Upper lobe of left lung (tissue), 6 donors: ENCODE data around the gene CHRM4. TPM values are rescaled to one million over a fixed set of nuclear protein-coding genes. Genes with fewer than 3 reads are reported as not detected.

ENCODE experiments used
- ATAC-seq, 2 donors: fragments of 200-7000 bp; cut with Tn5 transposase; one replicate each; pipeline ENCODE4 v1.9.1; 2022; ENCODE audit warnings: mild to moderate bottlenecking in 2 of 2, moderate library complexity in 2 of 2; ENCODE audit not compliant: low FRiP score in 2 of 2
- DNase-seq, 2 donors: peaks; one replicate each; pipeline ENCODE4 v3.0.0-alpha.2; 2019 to 2020
- H3K27ac ChIP-seq, 4 donors: fragments of 200-600 bp; sonication (generic); one replicate each; pipeline ENCODE4 v1.5.1; 2016 to 2019
- H3K27me3 ChIP-seq, 4 donors: fragments of 200-600 bp; sonication (generic); one replicate each; pipeline ENCODE4 v1.5.1; 2017 to 2019
- H3K36me3 ChIP-seq, 4 donors: fragments of 200-600 bp; sonication (generic); one replicate each; pipeline ENCODE4 v1.5.1; 2016 to 2019
- H3K4me1 ChIP-seq, 4 donors: fragments of 200-600 bp; sonication (generic); one replicate each; pipeline ENCODE4 v1.5.1; 2018 to 2019
- H3K4me3 ChIP-seq, 4 donors: fragments of 200-600 bp; sonication (generic); one replicate each; pipeline ENCODE4 v1.5.1; 2017 to 2019; ENCODE audit warnings: mild to moderate bottlenecking in 2 of 4, moderate library complexity in 1 of 4
- H3K9me3 ChIP-seq, 4 donors: fragments of 200-600 bp; sonication (generic); one replicate each; pipeline ENCODE4 v1.5.1; 2018 to 2019
- CTCF ChIP-seq, 6 experiments: fragments of 450-650 bp in 4 of 6; fragments of 200-600 bp in 2 of 6; sonication (generic) in 2 of 6; IDR thresholded peaks; one replicate each; pipeline ENCODE4 v1.5.1; 2016 to 2019; ENCODE audit warnings: antibody characterized with exemption in 6 of 6
- EP300 ChIP-seq, 4 donors: sonication (generic); formaldehyde crosslinking; IDR thresholded peaks; one replicate each; pipeline ENCODE4 v1.5.1; 2017; ENCODE audit warnings: antibody characterized with exemption in 4 of 4, control low read depth in 2 of 4
- POLR2A ChIP-seq, 4 donors: fragments of 450-650 bp; IDR thresholded peaks; one replicate each; pipeline ENCODE4 v1.5.1; 2016 to 2017; ENCODE audit warnings: antibody characterized with exemption in 4 of 4, mild to moderate bottlenecking in 2 of 4
- POLR2AphosphoS5 ChIP-seq, 2 donors: sonication (generic); formaldehyde crosslinking; IDR thresholded peaks; one replicate each; pipeline ENCODE4 v1.5.1; 2017; ENCODE audit warnings: antibody characterized with exemption in 2 of 2
- WGBS, 2 donors: methylation state at CpG; one replicate each; pipeline ENCODE4 v1.1.5; 2017 to 2018; 5-methylcytosine and 5-hydroxymethylcytosine counted together
- total RNA-seq, 6 donors: library from RNA; depleted of rRNA in 4 of 6; stranded (reverse); fragments of >200 nt in 4 of 6; gene quantifications; one replicate each; pipeline versions ENCODE4 v1.1.0 to v1.2.1, GENCODE V29; 2016 to 2021
- donor health status: DM: no; HTN: no; CAD: no; lungs with moderate emphysema.
- donor health status: DM: no; HTN: yes; CAD: no; lungs with severe emphysema.

Gene CHRM4
- total RNA-seq, 6 donors from 2014 or later, result 0.34 to 1.4 (median 0.53) TPM; not detected in 2

- TF ChIP-seq EP300 (IDR thresholded peaks at IDR 0.05) (no peak), POLR2A (IDR thresholded peaks at IDR 0.05) (no peak), CTCF (IDR thresholded peaks at IDR 0.05) (no peak), POLR2AphosphoS5 (IDR thresholded peaks at IDR 0.05) (no peak)
- Histone ChIP-seq H3K4me3 (no peak overlapping the region), H3K9me3 (no peaks in the 10 kb centered on the region), H3K27ac (peak overlapping the region in 2 of 4 donors; percentile 1 to 5), H3K27me3 (no peaks in the 10 kb centered on the region), H3K36me3 (peaks cover 0 to 34% (median 33%) of the 10 kb centered on the region in 4 donors), H3K4me1 (peaks cover 26 to 60% (median 40%) of the 10 kb centered on the region in 4 donors)
- DNase-seq (peak in 1 of 2 donors; percentile 77), ATAC-seq (no peak)
- WGBS, 2 donors, result 94 to 98% methylated on average over 8 to 18 of the region's 31 CpGs
Observed at GRCh38 chr11:46366661-46367161, 24.9 kb downstream of the CHRM4 start.

- WGBS, 2 donors, result 91 to 95% methylated on average over 18 to 22 of the region's 22 CpGs
- peaks cover 0 to 30% (median 29%) of the 10 kb centered on the region in 4 donors for H3K36me3 ChIP-seq
- no peak overlapping the region for H3K4me3 ChIP-seq
- H3K4me1 ChIP-seq, result peaks cover 30 to 64% (median 45%) of the 10 kb centered on the region in 4 donors
- DNase-seq (peak in 1 of 2 donors; percentile 85), ATAC-seq (no peak)
- H3K27me3 ChIP-seq, result no peaks in the 10 kb centered on the region
- peak overlapping the region in 1 of 4 donors; percentile 7 for H3K27ac ChIP-seq
- no peaks in the 10 kb centered on the region for H3K9me3 ChIP-seq
- TF ChIP-seq POLR2A (IDR thresholded peaks at IDR 0.05), result no peak
Observed at GRCh38 chr11:46366260-46366659, 25.3 kb downstream of the CHRM4 start.

- WGBS, 2 donors, result 76% methylated on average over 2 of the region's 3 CpGs; no CpG with 5 or more reads in 1 of the 2 donors
- Histone ChIP-seq H3K4me1 (peaks cover 40 to 71% (median 54%) of the 10 kb centered on the region in 4 donors), H3K9me3 (no peaks in the 10 kb centered on the region), H3K27me3 (no peaks in the 10 kb centered on the region), H3K36me3 (peaks cover 0 to 15% (median 14%) of the 10 kb centered on the region in 4 donors), H3K27ac (peak overlapping the region in 1 of 4 donors; percentile 91), H3K4me3 (no peak overlapping the region)
- TF ChIP-seq POLR2A (IDR thresholded peaks at IDR 0.05) (no peak), CTCF (IDR thresholded peaks at IDR 0.05) (no peak), EP300 (IDR thresholded peaks at IDR 0.05) (no peak), POLR2AphosphoS5 (IDR thresholded peaks at IDR 0.05) (no peak)
- ATAC-seq (no peak), DNase-seq (peak in 1 of 2 donors; percentile 29)
Observed at GRCh38 chr11:46364791-46365190, 26.8 kb downstream of the CHRM4 start.

- peaks cover 0 to 13% (median 11%) of the 10 kb centered on the region in 4 donors for H3K36me3 ChIP-seq
- no peaks in the 10 kb centered on the region for H3K9me3 ChIP-seq
- H3K27me3 ChIP-seq, result no peaks in the 10 kb centered on the region
- peaks cover 42 to 74% (median 55%) of the 10 kb centered on the region in 4 donors for H3K4me1 ChIP-seq
- ATAC-seq (no peak), DNase-seq (no peak)
- TF ChIP-seq EP300 (IDR thresholded peaks at IDR 0.05) (no peak), POLR2AphosphoS5 (IDR thresholded peaks at IDR 0.05) (no peak), CTCF (IDR thresholded peaks at IDR 0.05) (no peak), POLR2A (IDR thresholded peaks at IDR 0.05) (no peak)
- peak overlapping the region in 3 of 4 donors; percentile 67 to 91 (median 87) for H3K27ac ChIP-seq
- 83 to 87% methylated on average over 5 to 9 of the region's 9 CpGs for WGBS, 2 donors
- no peak overlapping the region for H3K4me3 ChIP-seq
Observed at GRCh38 chr11:46364056-46364455, 27.5 kb downstream of the CHRM4 start.

GRCh38 chr11:46363455-46364005 lies 28.0 kb downstream of the CHRM4 start:
- H3K9me3 ChIP-seq, result no peaks in the 10 kb centered on the region
- ATAC-seq, result peak; percentile 1 to 13
- peaks cover 42 to 74% (median 55%) of the 10 kb centered on the region in 4 donors for H3K4me1 ChIP-seq
- peak overlapping the region; percentile 67 to 91 (median 83) for H3K27ac ChIP-seq
- H3K27me3 ChIP-seq, result no peaks in the 10 kb centered on the region
- no peak overlapping the region for H3K4me3 ChIP-seq
- H3K36me3 ChIP-seq, result peaks cover 0 to 11% (median 8%) of the 10 kb centered on the region in 4 donors
- WGBS, 2 donors, result 50 to 69% methylated on average over 4 to 21 of the region's 21 CpGs
- DNase-seq, result peak; percentile 49 to 73
- TF ChIP-seq CTCF (IDR thresholded peaks at IDR 0.05) (peak in 2 of 6 experiments; percentile 22 to 30), POLR2AphosphoS5 (IDR thresholded peaks at IDR 0.05) (no peak)
